SKM-1 treated with dmso at 0.1 percent for 144 hours (cell line): Measurements from ENCODE around the gene RANBP3.
A peak's percentile ranks its signal among the peaks of the same experiment; 100 is the strongest.
"Not testable (repeated sequence)": the region's sequence is repeated elsewhere in the genome, so short reads cannot be mapped to it uniquely, and the experiment has no call there.

ENCODE experiments used
- DNase-seq: peaks from one replicate; lab custom pipeline; 2025; ENCODE audit not compliant: unreplicated experiment; lab: John Stamatoyannopoulos, UW

The RANBP3 gene

GRCh38 chr19:5891938-5892771 is 85.8 kb downstream of the RANBP3 start:
- no peak for DNase-seq

DNA sequence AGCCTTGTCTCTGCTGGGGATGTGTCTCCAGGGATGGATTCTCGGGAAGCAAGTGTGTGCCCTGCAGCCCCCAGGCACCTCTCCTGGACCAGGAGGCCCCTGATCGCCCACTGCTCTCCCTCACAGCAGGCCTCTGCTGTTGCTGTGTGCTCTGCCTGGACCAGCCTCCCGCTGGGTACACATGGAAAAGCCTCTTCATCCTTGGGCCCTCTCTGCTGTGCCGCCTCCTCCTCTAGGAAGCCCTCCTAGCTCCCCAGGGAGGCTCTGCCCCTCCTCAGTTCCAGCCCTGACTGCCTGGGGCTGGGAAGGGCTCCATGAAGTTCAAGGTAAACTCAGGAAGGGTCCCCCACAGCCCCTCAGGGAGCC is 86.4 kb downstream of the RANBP3 start:
- DNase-seq = no peak

DNA sequence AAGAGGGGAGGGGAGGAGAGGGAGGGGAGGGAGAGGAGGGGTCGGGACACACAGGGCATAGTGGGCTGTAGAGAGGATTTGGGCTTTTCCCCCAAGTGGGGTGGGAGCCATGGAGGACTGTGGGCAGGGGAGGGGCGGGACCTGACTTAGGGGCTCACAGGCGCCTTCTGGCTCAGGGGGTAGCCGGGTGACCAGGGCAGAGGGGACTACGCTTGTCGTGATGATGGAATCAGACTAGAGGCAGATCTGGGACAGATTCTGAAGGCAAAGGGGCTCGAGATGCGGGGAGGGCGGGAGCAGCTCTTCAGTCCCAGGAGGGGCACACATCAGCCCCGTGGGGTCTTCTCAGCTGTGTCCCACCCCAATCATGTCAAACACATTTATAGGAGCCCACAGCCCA is 87.8 kb downstream of the RANBP3 start:
- DNase-seq = no peak

DNA sequence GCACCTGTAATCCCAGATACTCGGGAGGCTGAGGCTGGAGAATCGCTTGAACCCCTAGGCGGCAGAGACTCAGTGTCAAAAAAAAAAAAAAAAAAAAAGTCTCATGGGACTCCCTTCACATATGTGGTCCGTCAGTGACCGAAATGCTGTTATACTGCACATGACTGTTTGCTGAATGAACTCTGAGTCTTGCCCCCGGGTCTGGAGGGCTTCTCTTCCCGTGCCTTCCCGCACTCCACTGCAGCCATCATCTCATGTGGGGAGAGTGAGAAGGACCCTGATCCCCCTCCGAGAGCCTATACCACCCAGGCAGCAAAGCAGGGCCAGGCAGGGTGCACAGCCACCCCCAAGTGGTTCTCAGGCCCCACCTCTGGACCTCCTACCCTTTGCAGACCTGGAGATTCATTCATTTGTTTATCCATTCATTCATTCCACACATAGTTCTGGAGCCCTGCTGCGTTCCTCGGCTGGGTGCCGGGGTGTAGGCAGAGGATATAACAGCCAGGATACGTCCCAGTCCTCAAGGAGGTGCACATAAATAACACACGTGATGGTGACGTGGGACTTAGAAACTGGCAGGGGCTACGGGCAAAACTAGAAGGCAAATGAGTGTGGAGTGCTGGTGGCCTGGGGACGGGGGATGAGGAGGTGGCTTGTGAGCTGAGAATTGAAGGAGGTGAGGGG is 88.5 kb downstream of the RANBP3 start:
- no peak for DNase-seq

GRCh38 chr19:5884065-5884811 is 93.7 kb downstream of the RANBP3 start:
- DNase-seq = not testable (repeated sequence)

- DNase-seq = not testable (repeated sequence)
Observed at GRCh38 chr19:5883157-5883873, 94.6 kb downstream of the RANBP3 start.

- DNase-seq = no peak
Observed at GRCh38 chr19:5882421-5882968, 95.4 kb downstream of the RANBP3 start.

DNA sequence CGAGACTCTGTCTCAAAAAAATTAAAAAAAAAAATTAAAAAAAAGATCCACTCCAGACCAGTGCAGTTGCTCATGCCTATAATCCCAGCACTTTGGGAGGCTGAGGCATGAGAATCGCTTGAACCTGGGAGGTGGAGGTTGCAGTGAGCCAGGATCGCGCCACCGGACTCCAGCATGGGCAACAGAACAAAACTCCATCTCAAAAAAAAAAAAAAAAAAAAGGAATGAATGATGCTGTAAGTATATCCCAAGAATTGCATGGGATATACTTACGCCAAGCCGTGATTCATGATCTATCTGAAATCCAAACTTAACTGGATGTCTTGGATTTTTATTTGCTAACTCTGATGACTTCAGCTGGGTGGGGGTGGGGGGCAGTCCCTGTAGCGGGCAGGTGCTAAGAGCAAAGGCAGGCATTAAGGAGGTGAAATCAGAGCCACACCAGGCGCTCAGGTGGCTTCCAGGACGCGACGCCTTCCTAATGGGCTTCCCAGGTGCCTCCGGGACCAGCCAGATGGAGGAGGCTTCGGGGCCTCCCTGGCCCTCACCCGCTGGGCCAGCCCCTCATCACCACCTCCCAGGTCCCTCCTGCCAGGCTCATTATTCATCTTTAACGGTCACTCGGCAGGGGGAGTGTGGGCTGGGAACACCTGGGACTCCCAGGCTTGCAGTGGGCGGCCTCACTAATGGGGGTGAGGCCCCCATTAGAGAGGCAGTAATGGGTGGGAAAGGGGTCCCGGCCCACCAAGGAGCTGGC is 96.2 kb downstream of the RANBP3 start:
- DNase-seq = no peak

GRCh38 chr19:5880604-5881078 is 97.3 kb downstream of the RANBP3 start:
- DNase-seq = peak; percentile 5

GRCh38 chr19:5880196-5880595 is 97.7 kb downstream of the RANBP3 start:
- DNase-seq = no peak

- no peak for DNase-seq
Observed at GRCh38 chr19:5877882-5878281, 100.1 kb downstream of the RANBP3 start.

DNA sequence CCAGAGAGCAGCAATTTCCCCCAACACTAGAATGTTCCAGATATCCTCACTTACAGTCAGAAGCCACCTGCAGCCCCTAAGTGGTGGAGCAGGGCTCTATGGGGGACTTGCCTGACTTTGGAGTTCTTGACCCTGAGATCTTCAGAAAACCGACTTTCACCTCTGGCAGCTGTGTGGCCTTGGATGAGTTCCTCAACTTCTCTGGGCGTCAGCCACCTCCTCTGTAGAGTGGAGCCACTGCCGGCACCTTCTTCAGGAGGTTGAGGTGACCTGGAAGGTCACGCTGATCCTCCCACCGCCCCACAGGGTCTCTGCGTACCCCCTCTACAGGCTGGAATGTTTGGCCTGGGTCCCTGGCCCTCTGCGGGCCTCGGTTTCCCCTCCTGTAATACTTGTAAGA is 100.5 kb downstream of the RANBP3 start:
- DNase-seq = no peak

GRCh38 chr19:5874496-5874895 is 103.4 kb downstream of the RANBP3 start:
- DNase-seq = peak; percentile 63

DNA sequence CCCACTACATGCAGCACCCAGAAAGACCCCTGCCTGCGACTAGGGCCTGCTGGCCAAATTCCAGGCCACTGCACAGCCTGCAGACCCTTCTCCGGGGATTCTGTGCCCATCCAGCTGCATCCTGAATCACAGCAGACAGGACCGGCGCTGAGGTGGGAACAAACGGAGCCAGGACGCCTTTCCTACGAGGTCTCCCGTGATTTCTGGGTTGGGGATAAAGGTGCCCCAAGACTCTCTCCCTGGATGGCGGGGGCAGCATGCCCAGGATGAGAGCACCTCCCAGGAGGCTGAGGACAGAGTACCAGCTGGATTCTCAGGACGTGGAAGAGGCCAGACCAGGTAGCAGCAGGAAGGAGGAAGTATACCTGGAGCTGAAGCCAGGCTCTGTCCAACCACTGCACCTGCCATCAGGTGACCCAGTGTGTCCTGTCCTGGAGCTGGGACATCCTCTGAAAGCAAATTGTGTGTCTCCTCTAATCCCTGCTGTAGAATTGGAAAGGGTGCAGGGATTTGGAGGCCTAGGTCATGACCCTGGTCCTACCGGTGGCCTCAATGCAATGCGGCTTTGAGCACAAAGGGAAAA is 104.2 kb downstream of the RANBP3 start:
- no peak for DNase-seq

- no peak for DNase-seq
Observed at GRCh38 chr19:5870986-5871394, 107.0 kb downstream of the RANBP3 start.

DNA sequence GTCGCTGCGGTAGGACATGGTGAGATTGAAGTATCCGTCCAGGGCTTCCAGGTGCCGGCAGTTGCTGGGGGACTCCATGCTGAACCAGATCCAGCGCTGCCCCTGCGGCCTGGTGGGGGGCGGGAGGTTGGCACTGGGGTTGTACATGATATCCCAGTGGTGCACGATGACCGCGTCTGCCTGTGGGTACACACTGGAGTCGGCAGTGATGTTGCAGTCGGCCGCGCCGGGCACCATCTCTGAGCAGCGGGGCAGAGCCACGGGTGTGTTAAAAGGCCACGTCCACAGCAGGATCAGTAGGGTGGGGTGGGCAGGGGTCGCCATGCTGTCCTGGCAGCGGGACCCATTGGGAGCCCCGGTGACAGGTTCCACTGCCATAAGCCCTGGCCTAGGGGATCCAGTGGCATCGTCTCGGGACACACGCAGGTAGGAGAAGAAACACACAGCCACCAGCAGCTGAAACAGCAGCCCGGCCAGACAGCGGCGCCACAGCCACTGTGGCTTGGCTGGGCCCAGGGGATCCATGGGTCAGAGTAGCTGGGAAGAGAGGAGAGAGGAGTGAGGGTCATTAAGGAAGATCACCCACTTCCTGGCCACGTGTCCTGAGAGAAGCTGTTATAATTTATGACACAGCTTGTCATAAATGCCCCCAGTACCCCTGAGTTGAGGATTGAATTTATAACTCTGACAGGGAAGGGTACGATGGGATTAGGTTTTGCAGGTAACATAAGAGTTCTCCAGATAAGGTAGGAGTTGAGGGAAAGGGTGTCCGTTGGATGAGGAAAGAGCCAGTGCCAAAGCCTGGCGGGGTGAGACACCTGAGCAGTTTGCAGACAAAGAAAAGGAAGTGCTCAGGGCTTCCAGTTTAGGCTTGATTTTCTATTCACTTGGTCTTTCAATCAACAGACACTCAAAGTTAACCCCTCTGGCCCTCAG is 110.5 kb downstream of the RANBP3 start:
- no peak for DNase-seq
